NCI-H345 treated with DMSO at 0.1 percent for 48 hours (cell line): ENCODE measurements around the gene CHMP5.

Source experiments
- DNase-seq: peaks from one replicate; lab custom pipeline; 2025; ENCODE audit not compliant: unreplicated experiment; lab: John Stamatoyannopoulos, UW

Gene CHMP5

DNA sequence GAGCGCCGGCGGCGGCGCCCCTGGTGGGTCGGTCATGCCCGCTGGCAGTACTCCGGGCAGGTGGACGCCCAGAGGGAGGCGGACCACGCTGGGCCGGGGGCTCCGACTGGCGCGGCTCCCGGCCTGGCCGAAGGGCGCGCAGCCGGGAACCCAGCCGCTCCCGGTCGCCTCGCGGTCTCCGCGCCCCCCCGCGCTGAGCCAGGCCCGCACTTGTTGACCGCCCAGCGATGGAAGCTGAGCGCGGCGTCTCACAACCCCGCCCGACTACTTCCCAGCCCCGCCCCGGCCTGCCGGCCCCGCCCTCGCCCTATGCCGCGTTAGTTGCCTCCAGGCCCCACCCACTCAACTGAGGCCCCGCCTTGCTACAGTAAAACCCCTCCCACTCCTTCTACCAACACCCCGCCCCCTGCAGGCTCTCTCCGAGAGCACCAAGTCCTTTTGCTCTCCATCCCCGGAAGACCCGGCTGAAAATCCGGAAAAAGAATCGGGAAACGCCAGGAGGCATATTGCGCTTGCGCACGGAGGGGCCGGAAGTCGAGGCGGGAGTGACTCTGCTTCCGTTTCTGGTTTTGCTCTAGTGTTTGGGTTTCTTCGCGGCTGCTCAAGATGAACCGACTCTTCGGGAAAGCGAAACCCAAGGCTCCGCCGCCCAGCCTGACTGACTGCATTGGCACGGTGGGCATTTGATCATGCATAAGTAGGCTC is at the start of gene CHMP5, which contains the start of gene BAG1:
CHMP5 (plus strand) TSS at position 577 of the 705 bp plus-strand sequence; CDS start at position 607, 30 bp downstream.
BAG1 (minus strand) TSS at position 236 of the 705 bp plus-strand sequence.
- DNase-seq, result peak; percentile 98

DNA sequence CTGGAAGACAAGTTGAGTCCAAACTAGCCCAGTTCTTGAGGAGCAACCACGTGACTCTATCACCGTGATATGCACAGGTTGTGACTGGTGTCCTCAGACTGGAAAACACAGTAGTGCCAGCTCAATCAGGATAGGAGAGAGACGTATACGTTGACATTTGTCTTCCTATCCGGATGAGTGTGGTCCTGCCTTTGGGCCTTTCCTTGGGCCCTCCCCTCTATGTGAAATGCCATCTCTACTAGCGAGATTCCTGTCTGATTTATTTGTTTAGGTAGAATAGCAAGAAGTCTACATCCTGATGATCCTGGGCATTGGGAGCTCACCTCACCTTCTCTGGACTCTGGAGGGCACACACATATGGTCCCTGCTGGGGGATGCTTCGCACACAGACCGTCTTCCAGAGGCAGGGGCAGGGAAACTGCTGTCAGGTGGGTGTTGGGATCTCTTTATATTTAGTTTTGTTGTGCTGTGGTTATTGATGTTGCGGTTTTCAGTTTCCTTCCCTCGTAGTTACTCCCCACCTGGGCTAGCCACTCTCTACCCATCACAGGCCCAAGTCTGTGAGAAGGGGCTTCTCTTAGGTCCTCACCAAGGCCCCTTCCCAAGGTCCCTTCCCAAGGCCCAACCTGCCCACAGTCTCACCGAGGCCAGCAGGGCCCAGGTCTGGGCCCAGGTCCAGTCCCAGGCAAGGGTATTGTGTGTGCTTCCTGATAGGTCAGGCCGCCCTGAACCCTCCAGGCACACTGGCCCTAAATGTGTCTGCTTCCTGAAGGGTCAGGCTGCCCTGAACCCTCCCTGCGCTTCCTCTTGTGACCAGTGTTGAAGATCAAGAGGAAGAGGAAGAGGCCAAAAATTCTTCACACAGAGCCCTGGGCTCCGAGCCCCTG is 43.9 kb upstream of the CHMP5 start:
- DNase-seq, result no peak

DNA sequence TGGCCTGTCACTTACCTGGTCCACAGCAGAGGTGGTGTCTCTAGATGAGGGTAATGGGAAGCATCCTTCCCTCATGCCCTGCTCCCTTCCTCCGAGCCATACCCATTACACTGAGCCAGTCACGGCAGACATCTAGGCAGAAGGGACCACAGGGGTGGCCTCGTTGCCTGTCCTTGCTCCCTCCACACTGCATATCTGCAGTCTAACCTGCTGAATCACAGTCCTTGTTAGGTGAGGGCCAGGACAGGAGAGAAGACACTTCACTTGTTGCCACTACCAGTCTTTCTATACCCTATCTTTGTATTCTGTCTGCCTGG is 43.3 kb upstream of the CHMP5 start:
- no peak for DNase-seq

DNA sequence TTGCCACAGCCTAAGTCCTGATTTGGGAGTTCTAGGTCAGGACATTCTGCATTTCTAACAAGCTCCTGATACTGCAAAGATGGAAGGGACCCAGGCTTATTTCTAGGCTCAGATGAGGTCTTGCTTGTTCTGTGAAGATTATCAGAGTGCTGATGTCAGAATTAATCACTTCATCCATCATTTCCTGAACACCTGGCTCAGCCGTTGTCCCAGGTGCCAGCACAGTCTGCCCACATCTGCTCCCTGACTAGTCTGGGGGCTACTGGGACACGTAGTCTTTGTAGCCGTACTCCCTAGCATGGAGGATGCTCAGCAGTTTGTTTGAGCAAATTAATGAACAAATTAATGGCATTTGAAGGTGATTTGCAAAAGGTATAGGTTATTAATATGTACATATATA is 42.8 kb upstream of the CHMP5 start:
- DNase-seq, result no peak

DNA sequence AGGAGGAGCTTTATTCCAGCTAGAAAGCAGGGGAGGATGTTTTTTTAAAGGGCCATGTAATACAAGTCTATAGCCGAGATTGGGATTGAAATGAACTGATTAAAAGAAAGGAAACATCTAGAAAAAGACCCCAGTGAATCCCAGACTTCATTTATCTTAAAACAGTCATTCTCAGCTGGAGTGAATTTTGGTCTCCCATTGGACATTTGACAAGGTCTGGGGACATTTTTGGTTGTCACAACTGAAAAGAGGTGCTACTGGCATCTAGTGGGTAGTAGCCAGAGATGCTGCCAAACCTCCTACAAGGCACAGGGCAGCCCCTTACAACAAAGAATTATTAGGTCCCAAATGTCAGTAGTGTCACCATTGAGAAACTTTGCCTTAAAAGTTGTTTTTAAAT is 41.2 kb upstream of the CHMP5 start:
- DNase-seq, result no peak

DNA sequence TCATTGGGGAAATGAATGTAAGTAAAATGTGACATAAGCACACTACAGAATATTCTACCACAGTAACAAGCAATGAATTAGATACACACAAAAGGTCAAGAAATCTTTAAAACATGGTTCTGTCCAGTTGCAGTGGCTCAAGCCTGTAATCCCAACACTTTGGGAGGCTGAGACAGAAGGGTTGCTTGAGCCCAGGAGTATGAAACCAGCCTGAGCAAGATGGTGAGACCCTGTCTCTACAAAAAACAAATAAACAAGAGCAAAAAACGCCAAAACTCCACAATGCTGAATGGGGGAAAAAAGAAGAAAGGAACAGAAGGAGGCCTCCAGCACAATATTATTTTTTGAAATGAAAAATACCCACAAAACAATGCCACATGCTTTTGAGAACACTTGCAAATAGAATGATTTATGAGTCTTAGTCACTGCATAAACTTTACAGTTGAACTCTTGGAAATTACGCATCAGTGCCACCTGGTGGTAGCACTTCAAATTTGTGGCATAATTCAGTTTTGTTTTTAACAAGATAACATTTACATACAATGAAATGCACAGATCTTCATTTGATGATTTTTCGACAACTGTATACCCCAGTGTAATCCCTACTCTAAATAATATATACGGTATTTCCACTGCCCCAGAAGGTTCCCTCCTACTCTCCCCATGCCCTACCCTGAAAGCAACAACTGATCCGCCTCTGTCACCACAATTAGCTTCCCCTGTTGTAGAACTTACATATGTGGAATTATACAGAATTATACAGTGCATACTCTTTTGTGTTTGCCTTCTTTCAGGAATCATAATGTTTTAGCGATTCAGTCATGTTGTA is 39.3 kb upstream of the CHMP5 start:
- peak; percentile 24 for DNase-seq

DNA sequence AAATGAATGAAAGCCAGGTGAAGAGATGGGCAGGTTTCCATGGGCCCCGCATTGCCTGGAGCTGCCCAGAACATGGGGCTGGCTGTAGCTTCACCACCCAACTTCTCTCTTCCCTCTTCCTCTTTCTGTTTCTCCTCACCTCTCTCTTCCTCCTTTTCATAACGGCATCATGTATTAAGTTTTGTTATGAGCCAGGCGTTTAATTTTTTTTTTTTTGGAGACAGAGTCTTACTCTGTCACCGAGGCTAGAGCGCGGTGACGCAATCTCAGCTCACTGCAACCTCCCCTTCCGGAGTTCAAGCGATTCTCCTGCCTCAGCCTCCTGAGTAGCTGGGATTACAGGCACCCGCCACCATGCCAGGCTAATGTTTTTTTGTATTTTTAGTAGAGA is 37.8 kb upstream of the CHMP5 start:
- no peak for DNase-seq

DNA sequence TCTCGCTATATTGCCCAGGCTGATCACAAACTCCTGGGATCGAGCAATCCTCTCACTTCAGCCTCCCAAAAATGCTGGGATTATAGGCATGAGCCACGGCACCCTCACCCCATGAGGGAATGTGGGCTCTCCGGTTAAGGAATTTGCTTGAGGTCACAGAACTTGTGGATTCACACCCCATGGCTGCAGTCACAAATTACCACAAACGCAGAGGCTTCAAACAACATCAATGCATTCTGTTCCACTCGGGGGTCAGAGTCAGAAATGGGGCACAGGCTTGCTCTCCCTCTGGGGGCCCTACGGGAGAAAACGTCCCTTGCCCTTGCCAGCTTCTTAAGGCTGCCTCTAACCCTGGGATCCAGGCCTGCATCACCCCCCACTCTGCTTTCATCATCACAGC is 37.1 kb upstream of the CHMP5 start:
- DNase-seq, result no peak

DNA sequence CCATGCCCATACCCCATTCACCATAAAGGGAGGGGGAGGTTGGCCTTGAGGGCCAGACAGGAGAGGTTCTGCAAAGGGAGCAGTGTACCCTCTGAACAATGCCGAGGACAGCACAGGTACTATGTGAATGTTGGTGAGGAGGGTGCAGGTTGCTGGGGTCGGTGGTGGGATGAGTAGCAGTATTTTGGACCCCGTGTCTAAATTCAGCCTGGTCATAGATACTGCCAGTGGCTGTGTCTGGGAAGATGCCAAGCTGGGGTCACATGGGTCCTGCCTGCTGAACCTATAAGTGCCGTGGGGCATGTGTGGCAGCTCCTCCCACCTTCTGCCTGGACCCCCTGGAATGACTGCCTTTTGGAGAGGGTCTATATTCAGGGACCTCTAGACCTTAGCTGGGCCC is 36.2 kb upstream of the CHMP5 start:
- DNase-seq, result no peak

DNA sequence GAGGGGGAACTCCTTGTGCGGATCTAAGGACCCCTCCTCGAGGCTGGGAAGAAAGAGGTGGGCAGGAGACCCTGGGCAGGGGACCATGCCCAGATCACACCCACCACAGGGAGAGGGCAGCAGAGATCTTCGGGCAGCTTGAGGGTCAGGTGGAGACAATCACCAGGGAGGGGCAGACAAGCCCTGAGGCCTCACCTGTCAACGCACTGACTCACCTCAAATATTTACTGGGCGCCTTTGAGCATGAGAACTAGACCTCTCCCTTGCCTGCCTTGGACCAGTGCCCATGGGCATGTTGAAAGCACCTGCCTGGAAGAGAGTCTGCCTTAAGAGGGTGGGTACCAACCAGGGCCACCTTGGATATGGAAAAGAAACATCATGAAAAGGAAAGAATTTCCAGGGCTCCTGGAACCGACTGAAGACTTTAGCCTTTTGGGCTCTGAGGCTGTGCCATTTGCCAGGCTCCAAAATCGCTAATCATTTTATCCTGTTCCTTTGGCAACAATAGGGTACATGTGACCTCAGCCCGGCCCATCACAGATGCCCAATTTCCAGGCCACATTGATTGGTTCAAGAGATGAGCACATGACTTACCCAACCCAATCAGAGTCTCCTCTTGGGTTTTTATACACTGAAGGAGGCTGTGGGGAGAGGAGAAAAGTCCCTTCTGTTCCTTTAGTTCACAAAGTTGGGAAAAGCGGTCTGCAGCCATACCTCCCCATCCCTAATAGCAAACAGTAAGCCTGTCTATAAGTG is 35.3 kb upstream of the CHMP5 start:
- DNase-seq, result peak; percentile 6

DNA sequence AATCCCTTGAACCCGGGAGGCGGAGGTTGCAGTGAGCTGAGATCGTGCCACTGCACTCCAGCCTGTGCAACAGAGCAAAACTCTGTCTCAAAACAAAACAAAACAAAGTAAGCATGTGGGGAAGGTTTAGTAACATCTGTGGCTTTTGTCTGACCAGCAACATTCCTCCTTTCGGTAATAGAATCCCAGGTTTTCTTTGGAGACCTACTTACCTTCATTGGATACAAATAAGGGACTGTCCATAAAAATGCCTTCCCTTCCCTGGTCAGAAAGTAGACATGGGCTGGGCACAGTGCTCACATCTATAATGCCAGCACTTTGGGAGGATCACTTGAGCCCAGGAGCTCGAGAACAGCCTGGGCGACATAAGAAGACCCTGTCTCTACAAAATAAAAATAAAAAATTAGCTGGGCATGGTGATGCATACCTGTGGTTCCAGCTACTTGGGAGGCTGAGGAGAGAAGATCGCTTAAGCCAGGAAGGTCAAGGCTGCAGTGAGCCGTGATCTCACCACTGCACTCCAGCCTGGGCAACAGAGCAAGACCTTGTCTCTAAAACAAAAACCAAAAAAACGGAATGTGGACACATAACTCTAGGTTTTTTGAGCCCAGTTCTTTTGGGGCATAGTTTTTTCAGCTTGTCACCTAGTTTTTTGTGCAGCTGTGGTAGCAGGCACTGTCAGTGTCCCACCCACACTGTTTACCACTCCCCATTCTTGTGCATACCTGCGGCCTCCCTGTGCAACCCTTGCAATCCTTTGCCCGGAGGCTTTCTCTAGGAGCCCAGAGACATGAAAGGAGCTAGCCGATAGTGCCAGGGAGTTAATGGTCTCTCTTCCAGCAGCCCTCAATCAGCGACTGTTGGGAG is 33.9 kb upstream of the CHMP5 start:
- no peak for DNase-seq

DNA sequence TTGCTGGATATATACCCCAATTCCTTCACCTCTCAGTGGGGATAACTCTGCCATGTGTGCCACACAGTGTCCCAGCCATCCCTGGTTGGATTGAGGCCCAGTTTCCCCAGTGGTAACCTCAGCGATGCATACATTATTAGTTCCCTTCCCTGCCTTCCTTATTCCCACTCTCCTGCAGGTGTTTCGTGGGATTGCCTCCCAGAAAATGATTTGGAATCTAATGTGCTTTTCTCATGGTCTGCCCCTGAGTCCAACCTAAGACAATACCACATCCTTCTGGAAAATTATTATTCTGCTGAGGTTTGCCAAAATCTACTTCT is 33.3 kb upstream of the CHMP5 start:
- DNase-seq, result no peak

DNA sequence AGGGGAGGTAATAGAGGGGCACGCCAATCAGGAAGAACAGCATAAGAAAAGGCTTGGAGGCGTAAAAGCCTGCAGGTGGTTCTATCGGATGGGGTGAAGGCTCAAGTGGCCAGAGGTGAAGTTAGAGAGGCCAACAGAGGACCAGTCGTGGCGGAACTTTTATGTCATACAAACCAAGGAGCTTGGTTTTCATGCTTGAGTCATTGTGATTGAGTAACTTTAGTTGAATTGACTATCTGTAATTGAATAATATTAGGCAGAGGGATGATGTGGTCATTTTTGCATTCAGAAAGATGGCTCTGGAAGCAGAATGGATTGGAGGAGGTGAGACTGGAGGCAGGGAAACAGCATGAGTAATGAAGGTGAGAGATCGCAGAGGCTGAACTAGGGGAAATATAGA is 32.0 kb upstream of the CHMP5 start:
- no peak for DNase-seq

DNA sequence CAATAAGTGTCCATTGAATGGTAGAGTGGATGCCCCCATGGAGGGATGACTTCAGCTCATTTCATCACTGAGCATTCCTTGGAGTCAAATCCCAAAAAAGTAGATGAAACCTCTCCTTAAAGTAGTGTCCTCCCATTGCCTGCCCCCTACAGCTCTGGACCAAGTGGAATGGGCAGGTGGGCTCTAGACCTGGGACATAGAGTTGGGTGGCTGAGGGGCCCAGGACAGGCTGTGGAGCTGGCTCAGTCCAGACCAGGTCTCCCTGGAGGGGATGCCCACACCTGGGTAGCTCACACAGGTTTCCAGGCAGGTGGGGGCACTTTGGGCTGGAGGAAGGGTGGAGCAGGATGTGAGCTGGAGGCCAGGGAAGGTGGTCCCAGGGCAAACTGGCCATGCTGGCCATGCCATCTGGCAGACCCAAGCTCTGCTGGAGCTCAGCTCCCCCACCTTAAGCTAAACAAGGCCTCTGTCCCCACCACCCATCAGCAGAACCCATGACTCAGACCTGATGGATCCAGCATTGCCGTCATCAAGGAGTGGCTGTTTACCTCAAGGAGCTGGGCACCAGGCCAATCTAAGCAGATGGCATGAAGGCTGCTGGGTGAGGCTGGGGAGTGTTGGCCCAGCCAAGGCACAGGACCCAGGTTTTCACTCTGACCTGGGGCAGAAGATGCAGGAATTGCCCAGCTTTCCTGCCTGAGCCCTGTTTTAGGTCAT is 31.1 kb upstream of the CHMP5 start:
- DNase-seq, result no peak

DNA sequence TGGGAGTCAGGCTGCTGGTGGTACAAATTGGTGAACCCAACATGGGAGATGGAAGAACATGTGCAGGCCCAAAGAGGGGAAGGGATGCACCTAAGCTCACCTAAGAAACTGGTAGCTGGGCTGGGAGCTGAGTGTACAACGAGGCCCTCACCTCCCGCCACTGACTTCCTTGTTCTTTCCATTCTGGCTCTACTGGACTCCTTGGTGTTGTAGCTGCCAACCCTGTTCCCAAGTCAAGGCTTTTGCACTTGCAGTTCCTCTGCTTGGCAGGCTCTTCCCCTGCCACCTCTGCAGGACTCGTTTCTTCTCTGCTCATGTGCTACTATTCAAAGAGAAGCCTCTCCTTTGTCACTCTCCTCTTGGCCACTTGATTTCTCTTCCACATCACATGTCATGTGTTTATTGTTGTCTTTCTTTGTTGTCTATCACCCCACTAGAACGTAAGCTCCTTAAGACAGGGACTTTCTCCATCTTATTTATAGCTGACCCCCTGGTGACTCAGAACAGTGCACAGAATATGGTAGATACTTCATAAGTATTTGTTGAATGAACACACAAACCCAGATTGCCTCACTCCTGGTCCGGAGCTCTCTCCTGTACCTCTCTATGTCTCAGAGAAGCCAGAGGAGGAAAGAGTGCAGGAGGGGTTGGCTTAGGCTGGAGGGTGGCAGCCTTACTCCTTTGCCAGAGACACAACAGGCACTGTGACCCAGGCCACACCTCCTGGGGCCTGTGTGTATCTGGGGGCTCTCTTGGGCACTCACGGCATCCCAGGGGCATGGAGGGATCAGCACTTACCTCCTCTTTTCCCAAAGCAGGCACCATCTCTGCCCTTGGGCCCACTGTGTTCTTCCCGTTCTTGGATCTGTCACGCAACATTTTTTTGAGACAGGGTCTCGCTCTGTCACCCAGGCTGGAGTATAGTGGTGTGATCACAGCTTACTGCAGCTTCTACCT is 30.1 kb upstream of the CHMP5 start:
- DNase-seq, result no peak

DNA sequence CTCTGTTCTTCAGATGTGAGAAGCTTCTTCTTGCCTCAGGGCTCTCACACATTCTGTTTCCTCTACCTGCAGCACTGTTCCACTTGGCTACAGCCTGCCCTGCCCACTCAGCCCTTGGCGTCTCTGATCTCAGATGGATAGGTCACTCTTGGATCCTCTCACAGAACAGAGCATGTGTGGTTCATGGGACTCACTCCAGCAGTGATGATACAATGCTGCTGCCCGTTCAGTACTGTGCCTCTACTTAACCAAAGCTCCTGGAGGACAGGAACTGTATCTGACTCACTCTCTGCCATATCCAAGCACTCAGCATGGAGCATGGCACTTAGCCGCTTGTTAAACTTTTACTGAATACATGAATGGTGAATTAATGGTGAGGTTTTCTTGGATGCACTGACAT is 28.3 kb upstream of the CHMP5 start:
- DNase-seq, result no peak

DNA sequence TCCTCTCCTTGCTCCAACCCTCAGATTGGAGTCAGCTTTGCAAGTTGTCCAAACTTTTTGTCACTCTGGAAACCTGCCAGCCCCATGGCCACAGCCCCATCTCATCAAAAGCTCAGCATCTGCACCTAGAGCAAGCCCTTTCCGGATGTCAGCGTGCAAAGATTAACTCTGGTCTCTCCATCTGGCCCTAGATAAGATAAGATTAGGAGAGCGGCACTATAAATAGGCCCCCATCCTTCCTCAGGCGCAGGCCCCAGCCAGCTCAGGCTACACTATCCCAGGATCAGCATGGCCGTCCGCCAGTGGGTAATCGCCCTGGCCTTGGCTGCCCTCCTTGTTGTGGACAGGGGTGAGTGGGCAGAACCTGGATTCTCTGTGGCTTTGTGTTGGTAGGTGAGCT is 24.9 kb upstream of the CHMP5 start, which contains the start of gene SPINK4:
SPINK4 (plus strand) TSS at position 247 of the 400 bp plus-strand sequence; CDS start at position 289, 42 bp downstream.
- no peak for DNase-seq

DNA sequence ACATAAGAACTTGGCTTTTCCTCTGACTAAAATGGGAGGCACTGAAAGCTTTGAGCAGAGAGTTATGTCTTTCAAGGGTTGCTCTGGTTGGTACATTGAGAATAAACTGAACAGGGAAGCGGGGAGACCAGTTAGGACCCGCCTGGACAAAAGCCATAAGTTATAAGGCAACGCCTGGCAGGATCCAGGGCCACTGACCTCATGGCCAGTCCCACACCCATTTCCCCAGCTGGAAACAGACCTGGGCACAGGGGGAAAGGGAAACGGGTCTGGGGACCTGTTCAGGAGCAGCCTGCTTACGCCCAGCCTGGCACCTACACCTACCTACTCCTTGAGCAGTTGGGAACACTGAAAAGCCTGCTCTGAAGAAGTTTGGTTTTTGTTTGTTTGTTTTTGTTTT is 23.6 kb upstream of the CHMP5 start:
- no peak for DNase-seq
